Activated T-cell treated with anti-CD3 and anti-CD28 coated beads for 24 hours (primary cell): ENCODE results near the gene TMCC1.
"Not testable (repeated sequence)": the region's sequence is repeated elsewhere in the genome, so short reads cannot be mapped to it uniquely, and the experiment has no call there.

Experiments used
- DNase-seq: peaks from one replicate; pipeline ENCODE4 v3.0.0-alpha.2; 2020; ENCODE audit warnings: low read depth

TMCC1 gene

DNA sequence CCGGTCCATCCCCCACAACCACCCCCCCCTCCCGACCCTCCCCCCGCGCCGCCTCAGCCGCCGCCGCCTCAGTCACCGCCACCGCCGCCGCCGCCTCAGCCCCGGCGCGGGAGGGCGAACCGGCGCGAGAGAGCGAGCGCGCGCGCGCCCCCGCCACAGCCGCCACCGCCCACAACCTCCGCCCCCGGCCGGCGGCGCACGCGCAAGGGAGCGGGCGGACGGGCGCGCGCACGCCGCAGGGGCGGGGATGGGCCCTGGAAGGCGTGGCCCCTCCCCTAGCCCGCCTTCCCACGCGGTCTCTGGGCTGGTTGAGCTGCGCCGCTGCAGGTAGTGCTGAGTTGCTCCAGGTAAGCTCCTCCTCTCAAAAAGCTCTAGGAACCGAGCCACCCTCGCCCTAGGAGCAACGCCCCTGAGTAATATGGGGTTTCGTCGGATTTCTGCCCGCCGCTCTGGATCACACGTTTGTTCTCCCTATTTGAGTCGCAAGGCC is at the start of gene TMCC1:
TSS of gene TMCC1 (minus strand) at position 131 of the 490 bp plus-strand sequence.
- DNase-seq: peak; percentile 81

DNA sequence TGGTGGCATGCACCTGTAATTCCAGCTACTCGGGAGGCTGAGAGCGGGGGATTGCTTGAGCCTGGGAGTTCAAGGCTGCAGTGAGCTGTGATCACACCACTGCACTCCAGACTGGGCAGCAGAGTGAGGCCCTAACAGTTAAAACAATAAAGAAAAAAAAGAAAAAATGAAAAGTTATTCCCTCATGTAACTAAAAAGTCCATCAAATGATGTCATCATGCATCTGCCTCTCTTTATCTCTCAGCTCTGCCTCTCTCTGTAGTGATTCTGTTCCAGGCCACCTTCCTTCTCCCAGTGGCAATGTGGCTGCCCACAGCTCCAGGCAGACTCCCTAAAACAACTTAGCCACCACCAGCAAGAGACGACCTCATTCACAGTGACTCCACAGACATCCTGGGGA is 49.5 kb upstream of the TMCC1 start:
- DNase-seq: no peak

DNA sequence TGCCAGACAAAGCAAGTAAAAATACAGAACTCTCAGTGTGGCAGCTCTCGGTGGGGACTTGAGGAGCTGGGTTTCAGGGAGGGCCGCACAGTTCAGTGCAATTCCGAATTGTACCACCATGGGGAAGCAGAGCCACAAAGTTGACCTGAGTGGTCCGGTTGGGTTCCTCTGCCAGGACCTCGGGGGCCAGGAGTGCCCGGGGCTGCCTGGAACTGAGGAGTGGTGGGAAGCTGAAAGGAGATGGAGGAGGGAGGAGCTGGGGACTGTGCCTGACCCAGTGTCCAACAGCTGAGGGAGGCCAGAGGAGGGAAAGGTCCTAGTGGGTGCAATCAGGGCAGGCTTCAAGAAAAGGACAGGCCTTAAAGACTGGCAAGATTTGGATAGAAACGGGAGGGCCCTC is 48.8 kb upstream of the TMCC1 start:
- peak; percentile 15 for DNase-seq

DNA sequence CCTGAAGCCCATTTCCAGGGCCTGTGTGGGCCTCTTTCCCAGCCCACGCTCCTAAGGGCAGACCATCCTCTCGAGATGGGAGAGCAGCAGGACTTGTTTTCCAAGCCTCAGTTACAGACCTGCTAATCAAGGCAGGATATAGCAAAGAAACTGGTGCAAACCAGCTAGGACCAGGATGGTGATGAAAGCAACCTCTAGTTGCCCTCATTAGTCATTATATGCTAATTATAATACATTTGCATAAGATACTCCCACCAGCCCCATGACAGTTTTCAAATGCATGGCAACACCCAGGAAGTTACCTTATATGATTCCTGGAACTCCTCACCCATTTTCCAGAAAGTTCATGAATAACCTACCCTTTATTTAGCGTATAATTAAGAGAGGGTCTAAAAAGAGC is 46.6 kb upstream of the TMCC1 start:
- no peak for DNase-seq

GRCh38 chr3:129938140-129938930 is 44.8 kb upstream of the TMCC1 start:
- no peak for DNase-seq

- DNase-seq: no peak
Measured at GRCh38 chr3:129937717-129938116, 44.2 kb upstream of the TMCC1 start.

DNA sequence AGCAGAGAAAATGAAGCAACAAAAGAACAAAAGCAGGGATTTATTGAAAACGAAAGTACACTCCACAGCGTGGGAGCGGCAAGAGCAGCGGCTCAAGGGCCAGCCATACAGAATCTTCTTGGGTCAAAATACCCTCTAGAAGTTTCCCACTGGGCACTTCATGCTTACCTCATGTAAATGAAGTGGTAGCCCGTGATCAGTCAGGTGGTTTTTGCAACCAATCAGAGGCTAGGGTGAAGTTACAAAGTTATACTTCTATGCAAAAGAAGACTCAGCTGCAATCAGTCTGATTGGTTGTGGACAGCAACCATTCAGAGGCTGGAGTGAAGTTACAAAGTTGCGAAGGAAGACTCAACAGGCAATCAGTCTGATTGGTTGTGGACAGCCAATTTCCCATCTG is 43.2 kb upstream of the TMCC1 start:
- DNase-seq: peak; percentile 2

- no peak for DNase-seq
Measured at GRCh38 chr3:129934234-129935123, 41.0 kb upstream of the TMCC1 start.

DNA sequence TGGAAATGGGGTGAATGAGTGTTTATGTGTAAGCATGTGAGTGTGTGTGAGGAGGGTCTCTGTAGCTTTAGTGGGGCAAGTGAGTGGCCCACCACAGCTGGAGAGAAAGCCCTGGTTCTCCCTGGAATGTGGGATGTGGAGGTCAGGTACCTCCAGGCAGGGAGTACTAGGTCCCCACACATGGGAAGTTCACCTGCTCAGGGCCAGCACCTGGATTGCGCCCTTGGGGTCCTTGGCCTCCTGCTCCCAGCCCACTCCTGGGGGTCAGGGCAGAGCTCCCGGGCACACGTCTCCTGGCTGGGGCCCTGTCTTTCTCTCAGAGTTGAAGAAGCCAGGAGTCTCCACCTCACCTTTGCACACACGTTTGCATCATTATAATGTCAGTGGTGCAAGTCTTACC is 40.0 kb upstream of the TMCC1 start:
- DNase-seq: no peak

DNA sequence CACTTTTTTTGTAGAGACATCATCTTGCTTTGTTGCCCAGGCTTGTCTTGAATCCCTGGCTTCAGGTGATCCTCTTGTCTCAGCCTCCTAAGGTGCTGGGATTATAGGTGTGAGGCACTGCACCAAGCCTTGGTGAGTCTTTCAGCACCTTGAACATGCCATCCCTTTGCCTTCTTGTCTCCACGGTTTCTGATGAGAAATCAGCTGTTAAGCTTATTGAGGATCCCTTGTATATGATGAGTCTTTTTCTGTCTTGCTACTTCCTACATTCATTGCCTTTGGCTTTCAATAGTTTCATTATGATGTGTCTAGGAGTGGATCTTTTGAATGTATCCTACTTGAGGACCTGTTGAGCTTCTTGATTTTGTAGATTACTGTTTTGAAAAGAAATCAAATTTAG is 35.9 kb upstream of the TMCC1 start:
- no peak for DNase-seq

GRCh38 chr3:129927072-129927471 is 33.6 kb upstream of the TMCC1 start:
- no peak for DNase-seq

GRCh38 chr3:129919806-129920205 is 26.3 kb upstream of the TMCC1 start:
- DNase-seq: no peak

GRCh38 chr3:129919357-129919756 is 25.8 kb upstream of the TMCC1 start:
- no peak for DNase-seq

GRCh38 chr3:129918461-129918860 is 24.9 kb upstream of the TMCC1 start:
- DNase-seq: no peak

- no peak for DNase-seq
Measured at GRCh38 chr3:129917423-129918007, 24.0 kb upstream of the TMCC1 start.

DNA sequence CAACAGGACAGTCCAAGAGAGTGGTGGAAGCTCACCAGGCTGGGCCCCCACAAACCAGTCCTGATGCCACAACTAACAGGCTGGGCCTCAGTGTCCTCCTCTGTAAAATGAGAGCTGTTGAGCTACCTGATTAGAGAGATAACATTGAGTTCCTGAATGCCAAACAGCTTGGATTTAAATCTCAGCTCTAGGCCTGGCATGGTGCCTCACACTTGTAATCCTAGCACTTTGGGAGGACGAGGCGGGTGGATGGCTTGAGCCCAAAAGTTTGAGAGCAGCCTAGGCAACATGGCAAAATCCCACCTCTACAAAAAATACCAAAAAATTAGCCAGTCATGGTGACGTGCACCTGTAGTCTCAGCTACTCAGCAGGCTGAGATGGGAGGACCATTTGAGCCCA is 20.1 kb upstream of the TMCC1 start:
- no peak for DNase-seq

DNA sequence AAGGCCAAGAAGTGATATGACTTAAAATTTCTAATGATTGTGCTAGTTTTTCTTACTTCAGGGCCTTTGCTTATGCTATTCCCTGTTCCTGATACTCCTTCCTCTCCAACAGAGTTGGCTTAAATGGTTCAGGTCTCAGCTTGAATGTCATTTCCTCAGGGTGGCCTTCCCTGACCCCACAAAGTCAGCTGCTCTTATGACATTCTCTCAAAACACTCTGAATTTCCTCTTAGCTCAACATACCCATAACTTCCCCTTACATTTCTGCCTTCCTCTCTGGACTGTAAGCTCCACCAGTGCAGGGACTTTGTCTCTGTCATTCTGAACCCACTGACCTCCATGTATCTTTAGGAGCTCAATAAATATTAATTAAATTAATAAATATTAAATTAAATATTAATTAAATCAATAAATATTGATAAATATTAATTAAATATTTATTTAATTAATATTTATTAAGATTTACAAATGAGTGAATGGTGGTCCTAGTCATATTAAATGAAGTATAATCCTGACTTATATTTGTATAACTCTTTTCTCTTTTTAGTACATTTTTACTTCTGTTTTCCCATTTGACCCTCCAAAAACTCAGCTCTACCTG is 17.9 kb upstream of the TMCC1 start:
- DNase-seq: no peak

DNA sequence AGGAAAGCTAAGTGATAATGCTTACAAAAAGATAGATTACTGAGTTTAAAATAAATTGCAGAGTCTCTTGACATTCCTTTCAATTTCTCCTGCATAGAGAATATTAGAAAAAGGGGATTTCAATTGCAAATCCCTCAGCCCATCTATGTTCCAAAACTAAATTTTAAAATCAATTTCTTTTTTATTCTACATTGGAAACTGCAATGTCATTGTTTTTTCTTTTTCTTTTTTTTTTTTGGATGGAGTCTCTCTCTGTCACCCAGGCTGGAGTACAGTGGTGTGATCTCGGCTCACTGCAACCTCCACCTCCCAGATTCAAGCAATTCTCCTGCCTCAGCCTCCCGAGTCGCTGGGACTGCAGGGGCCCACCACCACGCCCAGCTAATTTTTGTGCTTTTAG is 15.7 kb upstream of the TMCC1 start:
- DNase-seq: not testable (repeated sequence)

DNA sequence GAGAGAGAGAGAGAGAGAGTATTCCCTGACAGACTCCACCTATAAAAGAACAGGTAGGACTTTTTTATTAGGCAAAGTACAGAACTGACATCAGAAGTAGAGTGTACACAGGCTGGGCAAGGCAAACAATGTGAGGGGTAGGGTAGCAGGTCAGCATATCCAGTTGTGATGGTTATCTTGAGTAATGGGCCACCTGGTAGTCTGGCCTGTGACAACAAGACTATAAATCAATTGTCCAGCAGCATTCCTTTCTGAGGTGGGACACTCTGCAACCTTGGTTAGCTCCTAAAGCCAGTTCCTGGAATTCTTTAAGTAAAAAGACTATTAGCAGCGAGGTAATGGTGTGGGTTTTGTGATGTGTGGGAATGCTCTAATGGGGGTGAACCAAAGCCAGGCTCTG is 14.9 kb upstream of the TMCC1 start:
- no peak for DNase-seq

- not testable (repeated sequence) for DNase-seq
Measured at GRCh38 chr3:129901272-129901671, 7.8 kb upstream of the TMCC1 start.

- no peak for DNase-seq
Measured at GRCh38 chr3:129897026-129897425, 3.5 kb upstream of the TMCC1 start.

DNA sequence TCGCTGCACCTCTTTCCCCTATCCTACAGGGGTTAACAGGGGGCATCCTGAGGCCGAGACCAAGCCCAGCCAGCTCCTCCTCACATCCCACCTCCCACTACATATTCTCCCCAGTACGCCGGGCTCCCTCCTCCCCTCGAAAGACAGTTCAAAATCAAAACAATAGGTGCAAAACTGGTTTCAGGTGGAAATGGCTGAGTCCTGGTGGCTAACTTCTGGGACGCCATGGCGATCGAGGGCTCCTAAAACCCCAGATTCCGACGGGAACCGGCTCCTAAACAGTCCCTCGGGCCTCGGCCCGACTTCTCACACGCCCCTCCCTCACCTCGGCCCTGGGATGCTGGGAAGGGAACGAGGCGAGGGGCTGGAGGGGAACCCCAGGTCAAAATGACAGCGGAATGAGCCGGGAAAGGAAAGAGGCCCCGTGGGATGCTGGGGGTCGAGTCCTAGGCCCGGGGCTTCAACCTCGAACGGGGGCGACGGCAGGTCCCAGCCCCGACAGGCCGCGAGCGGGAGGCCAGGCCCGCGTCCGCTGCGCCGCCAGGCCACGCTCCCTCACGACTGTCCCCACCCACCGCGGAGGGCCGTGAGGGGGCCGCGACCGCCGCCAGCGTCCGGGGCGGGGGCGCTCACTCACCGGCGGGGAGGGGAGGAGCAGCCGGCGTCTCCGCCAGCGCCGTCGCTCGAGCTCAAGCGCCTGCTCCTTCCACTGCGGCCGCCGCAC is 492 bp downstream of the TMCC1 start:
- peak; percentile 55 for DNase-seq
